Ishikawa (cell line): Measurements from ENCODE around the gene RYR2.

ENCODE experiments used
- CEBPB ChIP-seq: IDR thresholded peaks from 2 replicates; pipeline ENCODE4 v1.6.1; 2012
- EGR1 ChIP-seq: IDR thresholded peaks from 2 replicates; pipeline ENCODE4 v1.6.1; 2012
- EP300 ChIP-seq: IDR thresholded peaks from 2 replicates; pipeline ENCODE4 v1.6.1; 2012; ENCODE audit warnings: borderline replicate concordance
- FOXM1 ChIP-seq: IDR thresholded peaks from 2 replicates; pipeline ENCODE4 v1.6.1; 2012; ENCODE audit warnings: low read depth, borderline replicate concordance
- RAD21 ChIP-seq: IDR thresholded peaks from 2 replicates; pipeline ENCODE4 v1.6.1; 2012; ENCODE audit warnings: low read depth
- TAF1 ChIP-seq: IDR thresholded peaks from 2 replicates; pipeline ENCODE4 v1.6.1; 2012; ENCODE audit warnings: low read depth, mild to moderate bottlenecking
- TEAD4 ChIP-seq: IDR thresholded peaks from 2 replicates; pipeline ENCODE4 v1.6.1; 2012
- TF ChIP-seq, protein P1 (sequence below): IDR thresholded peaks from 2 replicates; pipeline ENCODE4 v1.6.1; 2012

DNA sequence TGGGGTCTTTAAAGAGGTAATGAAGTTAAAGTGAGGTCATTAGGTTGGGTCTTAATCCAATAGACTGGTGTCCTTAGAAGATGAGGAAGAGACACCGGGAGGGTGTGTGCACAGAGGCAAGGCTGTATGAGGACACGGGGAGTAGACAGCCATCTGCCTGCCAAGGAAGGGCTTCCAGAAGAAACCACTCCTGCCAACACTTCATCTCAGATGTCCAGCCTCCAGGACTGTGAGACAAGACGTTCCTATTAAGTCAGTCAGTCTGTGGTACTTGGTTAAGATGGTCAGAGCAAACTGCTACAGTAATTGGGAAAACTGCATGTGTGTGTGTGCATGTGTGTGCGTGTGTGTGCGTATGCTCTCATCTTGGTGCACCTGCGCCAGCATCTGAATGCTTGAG is 77.1 kb downstream of the RYR2 start:
- TF ChIP-seq RAD21 = no peak
- TF ChIP-seq FOXM1 = no peak
- no peak for TF ChIP-seq EP300
- TF ChIP-seq TEAD4 = no peak
- no peak for TF ChIP-seq EGR1
- no peak for TF ChIP-seq CEBPB
- TF ChIP-seq, protein P1, sequence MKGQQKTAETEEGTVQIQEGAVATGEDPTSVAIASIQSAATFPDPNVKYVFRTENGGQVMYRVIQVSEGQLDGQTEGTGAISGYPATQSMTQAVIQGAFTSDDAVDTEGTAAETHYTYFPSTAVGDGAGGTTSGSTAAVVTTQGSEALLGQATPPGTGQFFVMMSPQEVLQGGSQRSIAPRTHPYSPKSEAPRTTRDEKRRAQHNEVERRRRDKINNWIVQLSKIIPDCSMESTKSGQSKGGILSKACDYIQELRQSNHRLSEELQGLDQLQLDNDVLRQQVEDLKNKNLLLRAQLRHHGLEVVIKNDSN = no peak
- no peak for TF ChIP-seq TAF1
